ENCODE data around the gene WASHC4.

The WASHC4 gene

GRCh38 chr12:105212438-105212837 is 104.9 kb downstream of the WASHC4 start:
- no peak for DNase-seq

- DNase-seq: no peak
These were observed 106.6 kb downstream of the WASHC4 start for GRCh38 chr12:105214148-105214547.

DNA sequence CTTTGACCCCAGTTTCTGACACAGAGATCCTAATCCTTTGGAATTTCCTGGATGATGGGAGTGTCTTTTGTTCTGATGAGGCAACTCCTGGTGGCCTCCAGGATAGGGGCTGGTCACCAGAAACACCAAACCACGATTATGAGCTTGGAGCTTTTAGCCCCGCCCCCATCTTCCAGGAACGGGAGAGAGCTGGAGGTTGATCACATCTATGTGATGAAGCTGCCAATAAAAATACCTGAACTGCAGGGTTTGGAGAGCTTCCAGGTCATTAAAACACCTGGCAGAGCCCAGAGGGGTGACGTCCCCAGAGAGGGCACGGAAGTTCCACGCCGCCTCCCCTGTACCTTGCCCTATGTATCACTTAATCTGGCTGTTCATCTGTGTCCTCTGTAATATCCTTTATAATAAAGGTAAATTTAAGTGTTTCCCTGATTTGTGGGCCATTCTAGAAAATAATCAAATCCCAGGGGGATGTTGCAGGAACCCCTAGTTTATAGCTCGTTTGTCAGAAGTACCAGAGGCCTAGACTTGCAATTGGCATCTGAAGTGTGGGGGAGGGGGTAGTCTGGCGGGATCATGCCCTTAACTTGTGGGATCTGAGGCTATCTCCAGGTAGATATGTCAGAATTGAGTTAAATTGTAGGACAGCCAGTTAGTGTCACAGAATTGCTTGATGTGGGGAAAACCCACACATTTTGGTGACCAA is 107.3 kb downstream of the WASHC4 start:
- no peak for DNase-seq

DNA sequence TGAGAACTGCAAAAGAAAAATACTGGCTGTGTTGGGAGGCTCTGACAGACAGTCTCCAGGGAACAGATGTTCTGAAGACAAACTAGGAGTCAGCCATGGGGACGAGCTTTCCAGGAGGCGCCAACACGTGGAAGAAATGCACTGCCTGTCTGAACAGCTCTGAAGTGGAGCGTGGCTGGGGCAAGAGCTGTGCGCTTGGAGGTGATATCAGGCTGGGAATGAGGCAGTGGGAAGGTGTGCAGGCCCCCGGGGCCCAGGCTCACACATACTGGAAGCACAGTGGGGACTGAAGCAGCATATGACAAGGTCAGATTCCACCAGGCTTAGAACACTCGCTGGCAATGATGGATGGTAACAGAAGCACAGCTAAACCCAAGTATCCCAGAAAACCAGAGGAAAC is 110.9 kb downstream of the WASHC4 start:
- no peak for DNase-seq
